ENCODE results near the gene PMAIP1. TPM values are rescaled to one million over a fixed set of nuclear protein-coding genes. Genes with fewer than 3 reads are reported as not detected.

PMAIP1 gene
- total and polyA plus RNA-seq, 12 donors: 0.18 to 1.8 (median 0.35) TPM; not detected in 3

DNA sequence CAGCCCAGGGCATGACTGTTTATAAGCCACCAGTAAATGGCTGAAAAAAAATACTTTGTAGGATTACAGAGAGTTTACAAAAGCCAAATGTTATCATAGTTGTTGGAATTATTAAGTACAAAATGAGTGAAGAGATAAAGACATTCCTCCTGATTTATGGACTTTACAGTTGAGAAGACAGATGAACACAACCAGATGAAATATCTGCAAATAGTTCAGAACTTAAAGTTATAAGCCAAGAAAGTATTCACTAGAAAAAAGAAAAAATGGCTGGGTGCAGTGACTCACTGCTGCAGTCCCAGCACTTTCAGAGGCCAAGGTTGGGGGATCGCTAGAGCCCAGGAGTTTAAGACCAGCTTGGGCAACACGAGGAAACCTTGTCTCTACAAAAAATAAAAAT is 11.2 kb downstream of the PMAIP1 start:
- Histone ChIP-seq H3K36me3 (no peaks in the 10 kb centered on the region), H3K27ac (peak overlapping the region in 1 of 10 donors; percentile 49), H3K4me3 (no peak overlapping the region), H3K9me3 (peaks cover 0 to 7% (median 0%) of the 10 kb centered on the region in 11 donors), H3K27me3 (peaks cover 0 to 48% (median 24%) of the 10 kb centered on the region in 7 donors), H3K4me1 (peaks cover 0 to 45% (median 0%) of the 10 kb centered on the region in 9 donors)
- no peak for TF ChIP-seq CTCF (IDR thresholded peaks at IDR 0.05)
- ATAC-seq: no peak
- no peak for DNase-seq
- 53 to 89% methylated on average over 2 of the region's 2 CpGs for WGBS, 2 donors
- intact Hi-C loops (cut with DNase I): no loop called here

GRCh38 chr18:59911600-59911999 is 11.8 kb downstream of the PMAIP1 start:
- peaks cover 0 to 45% (median 0%) of the 10 kb centered on the region in 9 donors for H3K4me1 ChIP-seq
- intact Hi-C loops (cut with DNase I): no loop called here
- no peak overlapping the region for H3K4me3 ChIP-seq
- H3K9me3 ChIP-seq: peaks cover 0 to 7% (median 0%) of the 10 kb centered on the region in 11 donors
- H3K27ac ChIP-seq: peak overlapping the region in 1 of 10 donors; percentile 49
- DNase-seq: no peak
- no peak for TF ChIP-seq CTCF (IDR thresholded peaks at IDR 0.05)
- ATAC-seq: no peak
- H3K36me3 ChIP-seq: no peaks in the 10 kb centered on the region
- H3K27me3 ChIP-seq: peaks cover 0 to 42% (median 24%) of the 10 kb centered on the region in 7 donors

- Histone ChIP-seq H3K27me3 (peaks cover 0 to 37% (median 20%) of the 10 kb centered on the region in 7 donors), H3K9me3 (peaks cover 0 to 7% (median 0%) of the 10 kb centered on the region in 11 donors), H3K4me1 (peaks cover 0 to 41% (median 0%) of the 10 kb centered on the region in 9 donors), H3K4me3 (no peak overlapping the region), H3K36me3 (no peaks in the 10 kb centered on the region), H3K27ac (no peak overlapping the region)
- ATAC-seq (no peak), DNase-seq (no peak)
- TF ChIP-seq CTCF (IDR thresholded peaks at IDR 0.05): no peak
- intact Hi-C loops (cut with DNase I): no loop called here
- 71 to 76% methylated on average over 2 of the region's 2 CpGs for WGBS, 2 donors
These were observed 12.3 kb downstream of the PMAIP1 start for GRCh38 chr18:59912007-59912550.

DNA sequence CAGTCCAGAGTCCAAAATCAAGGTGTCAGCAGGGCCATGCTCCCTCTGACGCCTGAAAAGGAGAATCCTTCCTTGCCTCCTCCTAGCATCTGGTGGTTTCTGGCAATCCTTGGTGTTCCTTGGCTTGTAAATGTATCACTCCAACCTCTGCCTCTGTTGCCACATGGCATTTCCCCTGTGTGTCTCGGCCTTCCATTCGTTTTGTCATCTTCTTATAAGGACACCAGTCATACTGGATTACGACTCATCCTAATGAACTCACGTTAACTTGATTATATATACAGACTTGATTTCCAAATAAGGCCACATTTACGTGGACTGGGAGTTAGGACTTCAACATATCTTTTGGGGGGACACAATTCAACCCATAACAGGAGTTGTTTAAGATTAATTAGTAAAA is 15.8 kb downstream of the PMAIP1 start:
- peaks cover 0 to 7% (median 0%) of the 10 kb centered on the region in 11 donors for H3K9me3 ChIP-seq
- ATAC-seq: no peak
- H3K4me1 ChIP-seq: peaks cover 0 to 34% (median 0%) of the 10 kb centered on the region in 9 donors
- no peak for DNase-seq
- WGBS, 2 donors: 91 to 93% methylated on average over 6 of the region's 6 CpGs
- H3K27me3 ChIP-seq: peaks cover 0 to 2% (median 0%) of the 10 kb centered on the region in 7 donors
- no peak overlapping the region for H3K27ac ChIP-seq
- H3K4me3 ChIP-seq: no peak overlapping the region
- TF ChIP-seq CTCF (IDR thresholded peaks at IDR 0.05): no peak
- no peaks in the 10 kb centered on the region for H3K36me3 ChIP-seq
- intact Hi-C loops (cut with DNase I): no loop called here

All from heart right ventricle (tissue), 16 donors.